IMR-90 (cell line): ENCODE results near the gene ZXDC. TPM values are rescaled to one million over a fixed set of nuclear protein-coding genes. Genes with fewer than 3 reads are reported as not detected.

ENCODE experiments used
- ATAC-seq: fragments of 200-7000 bp; cut with Tn5 transposase; 2 replicates; pipeline ENCODE4 v1.9.1; 2020; ENCODE audit warnings: low read depth, mild to moderate bottlenecking, moderate library complexity
- BruUV-seq: library from RNA; stranded (reverse); fragments of 400-500 nt; replicated peaks from 2 replicates; lab custom pipeline; 2021; lab: Mats Ljungman, UMichigan
- CTCF ChIA-PET: fragments of 300-600 bp; formaldehyde crosslinking; extraction: SDS; loops from one replicate; lab custom pipeline; 2021; ENCODE audit warnings: antibody characterized with exemption; lab: Yijun Ruan, JAX
- POLR2A ChIA-PET: fragments of 300-600 bp; sonication (Branson Sonifier 250); formaldehyde crosslinking; loops from one replicate; lab custom pipeline; 2022; ENCODE audit warnings: antibody characterized with exemption; ENCODE audit not compliant: unreplicated experiment; lab: Charles Lee
- DNase-seq: peaks from one replicate; pipeline ENCODE4 v3.0.0; 2013
- H2AFZ ChIP-seq: replicated peaks from 2 replicates; pipeline ENCODE3; 2013; ENCODE audit warnings: low read length, mild to moderate bottlenecking; ENCODE audit not compliant: poor library complexity
- H2AK5ac ChIP-seq: 2 replicates; pipeline ENCODE4 v1.6.1; 2013; ENCODE audit warnings: low read depth, low read length, inconsistent platforms
- H2AK9ac ChIP-seq: replicated peaks from 2 replicates; pipeline ENCODE3; 2013; ENCODE audit warnings: mild to moderate bottlenecking, low read depth, low read length, moderate library complexity; ENCODE audit not compliant: poor library complexity
- H2BK120ac ChIP-seq: 2 replicates; pipeline ENCODE4 v1.6.1; 2013; ENCODE audit warnings: low read depth, low read length, inconsistent platforms
- H2BK15ac ChIP-seq: 3 replicates; pipeline ENCODE4 v1.6.1; 2013; ENCODE audit warnings: low read depth, low read length, inconsistent platforms
- H2BK20ac ChIP-seq: 2 replicates; pipeline ENCODE4 v1.6.1; 2013; ENCODE audit warnings: low read depth, mild to moderate bottlenecking, inconsistent platforms, low read length, moderate library complexity
- H2BK5ac ChIP-seq: 2 replicates; pipeline ENCODE4 v1.6.1; 2013; ENCODE audit warnings: mild to moderate bottlenecking, low read depth, low read length, inconsistent platforms; ENCODE audit not compliant: poor library complexity, severe bottlenecking
- H3K14ac ChIP-seq: replicated peaks from 2 replicates; pipeline ENCODE4 v1.6.1; 2013; ENCODE audit warnings: low read depth, low read length, inconsistent platforms
- H3K18ac ChIP-seq: 2 replicates; pipeline ENCODE4 v1.6.1; 2013; ENCODE audit warnings: low read depth, low read length, control low read depth
- H3K23ac ChIP-seq: 2 replicates; pipeline ENCODE4 v1.6.1; 2013; ENCODE audit warnings: low read depth, low read length, inconsistent platforms
- H3K27ac ChIP-seq: 2 replicates; pipeline ENCODE4 v1.5.1; 2013; ENCODE audit warnings: mild to moderate bottlenecking, control low read depth, low read length; ENCODE audit not compliant: insufficient read depth
- H3K27me3 ChIP-seq: 2 replicates; pipeline ENCODE4 v1.6.1; 2013; ENCODE audit warnings: low read length; ENCODE audit not compliant: control insufficient read depth, insufficient read depth
- H3K36me3 ChIP-seq: 2 replicates; pipeline ENCODE4 v1.6.1; 2013; ENCODE audit warnings: low read length, mixed read lengths; ENCODE audit not compliant: control insufficient read depth, insufficient read depth
- H3K4ac ChIP-seq: 2 replicates; pipeline ENCODE4 v1.6.1; 2013; ENCODE audit warnings: low read depth, low read length, inconsistent platforms
- H3K4me1 ChIP-seq: 2 replicates; pipeline ENCODE4 v1.6.1; 2013; ENCODE audit warnings: low read length, mixed read lengths; ENCODE audit not compliant: control insufficient read depth, insufficient read depth
- H3K4me2 ChIP-seq: 2 replicates; pipeline ENCODE4 v1.6.1; 2013; ENCODE audit warnings: low read depth, mild to moderate bottlenecking, control low read depth, low read length, moderate library complexity
- H3K4me3 ChIP-seq: 2 replicates; pipeline ENCODE4 v1.5.1; 2013; ENCODE audit warnings: low read depth, mild to moderate bottlenecking, control low read depth, low read length, moderate library complexity; ENCODE audit not compliant: insufficient read depth
- H3K56ac ChIP-seq: 2 replicates; pipeline ENCODE4 v1.6.1; 2013; ENCODE audit warnings: low read length, inconsistent platforms; ENCODE audit not compliant: insufficient read depth; ENCODE audit errors: extremely low read depth
- H3K79me1 ChIP-seq, 2 experiments: 2 replicates each; pipeline ENCODE4 v1.6.1; 2013; ENCODE audit warnings: low read length in 2 of 2, inconsistent platforms in 1 of 2, low read depth in 1 of 2
- H3K9ac ChIP-seq: 2 replicates; pipeline ENCODE4 v1.6.1; 2013; ENCODE audit warnings: low read depth, low read length, control low read depth
- H3K9me1 ChIP-seq: 2 replicates; pipeline ENCODE4 v1.6.1; 2013; ENCODE audit warnings: low read length, inconsistent platforms; ENCODE audit not compliant: insufficient read depth
- H3K9me3 ChIP-seq: 2 replicates; pipeline ENCODE4 v1.6.1; 2013; ENCODE audit warnings: low read length; ENCODE audit not compliant: control insufficient read depth, insufficient read depth
- H4K20me1 ChIP-seq: 2 replicates; pipeline ENCODE4 v1.6.1; 2013; ENCODE audit warnings: low read length, inconsistent platforms; ENCODE audit not compliant: insufficient read depth
- H4K5ac ChIP-seq: 2 replicates; pipeline ENCODE4 v1.6.1; 2013; ENCODE audit warnings: mild to moderate bottlenecking, low read depth, low read length, control low read depth
- H4K8ac ChIP-seq, 2 experiments: 2 replicates each; pipeline ENCODE4 v1.6.1; 2013; ENCODE audit warnings: low read depth in 2 of 2, low read length in 2 of 2, control low read depth in 1 of 2, inconsistent platforms in 1 of 2
- H4K91ac ChIP-seq: 2 replicates; pipeline ENCODE4 v1.6.1; 2013; ENCODE audit warnings: low read depth, low read length, inconsistent platforms; ENCODE audit not compliant: insufficient read depth
- BHLHE40 ChIP-seq: fragments of 150-350 bp; IDR thresholded peaks from 2 replicates; pipeline ENCODE4 v1.6.1; 2016; ENCODE audit warnings: mild to moderate bottlenecking, low read depth, low read length
- CEBPB ChIP-seq: IDR thresholded peaks from 2 replicates; pipeline ENCODE4 v1.6.1; 2012; ENCODE audit warnings: low read depth, low read length, improper control_type of control experiment
- CTCF ChIP-seq: conservative IDR thresholded peaks from 2 replicates; pipeline ENCODE4 v1.5.1; 2012; ENCODE audit warnings: mild to moderate bottlenecking, low read depth, low read length, improper control_type of control experiment
- MAZ ChIP-seq: IDR thresholded peaks from 2 replicates; pipeline ENCODE4 v1.6.1; 2012; ENCODE audit warnings: low read depth, mild to moderate bottlenecking, low read length, improper control_type of control experiment, moderate library complexity, borderline replicate concordance
- MXI1 ChIP-seq: IDR thresholded peaks from 2 replicates; pipeline ENCODE4 v1.6.1; 2012; ENCODE audit warnings: low read depth, mild to moderate bottlenecking, low read length, moderate library complexity, borderline replicate concordance
- NFE2L2 ChIP-seq: fragments of 150-350 bp; IDR thresholded peaks from 2 replicates; pipeline ENCODE4 v1.6.1; 2016; ENCODE audit warnings: low read depth, mild to moderate bottlenecking, low read length
- RAD21 ChIP-seq: IDR thresholded peaks from 2 replicates; pipeline ENCODE4 v1.6.1; 2012; ENCODE audit warnings: low read length, improper control_type of control experiment
- RCOR1 ChIP-seq: IDR thresholded peaks from 2 replicates; pipeline ENCODE4 v1.6.1; 2012; ENCODE audit warnings: mild to moderate bottlenecking, low read length, improper control_type of control experiment; ENCODE audit not compliant: insufficient replicate concordance
- RFX5 ChIP-seq: IDR thresholded peaks from 2 replicates; pipeline ENCODE4 v1.8.0; 2012; ENCODE audit warnings: low read depth, mild to moderate bottlenecking, low read length, moderate library complexity
- USF2 ChIP-seq: fragments of 150-350 bp; IDR thresholded peaks from 2 replicates; pipeline ENCODE4 v1.6.1; 2017; ENCODE audit warnings: mild to moderate bottlenecking, antibody characterized with exemption, low read length, low read depth
- WGBS, 2 experiments: methylation state at CpG; one replicate each; pipeline versions ENCODE4 v1.1.5 to v1.1.7; 2013; ENCODE audit warnings: missing lambda C conversion rate in 2 of 2; ENCODE audit not compliant: insufficient read length in 1 of 2; ENCODE audit errors: extremely low coverage in 2 of 2; 5-methylcytosine and 5-hydroxymethylcytosine counted together
- dilution Hi-C: fragments of 300-500 bp; cut with HindIII; formaldehyde crosslinking; loops from one replicate; pipeline ENCODE4 v1.14.3; 2018; ENCODE audit warnings: low sequenced_read_pairs; ENCODE audit not compliant: unreplicated experiment
- in situ Hi-C: fragments of 300-500 bp; cut with MboI; formaldehyde crosslinking; loops from 3 replicates; pipeline ENCODE4 v1.14.3; 2019; ENCODE audit warnings: low sequenced_read_pairs, inconsistent platforms, mixed read lengths
- intact Hi-C: fragments of 100-400 bp; cut with micrococcal nuclease; formaldehyde crosslinking; loops from 2 replicates; pipeline ENCODE4 v1.10.0; 2022
- polyA plus RNA-seq, 3 experiments: library from polyadenylated mRNA; depleted of rRNA; stranded (reverse); fragments of >200 nt; gene quantifications; 2 replicates each; pipeline ENCODE4 v1.2.3, GENCODE V29; 2012; ENCODE audit warnings: low replicate concordance in 1 of 3
- total RNA-seq: library from RNA; depleted of rRNA; stranded (reverse); fragments of >200 nt; gene quantifications from 2 replicates; pipeline ENCODE4 v1.2.3, GENCODE V29; 2012
- TF ChIP-seq, protein P1 (sequence below): fragments of 150-350 bp; IDR thresholded peaks from 2 replicates; pipeline ENCODE4 v1.6.1; 2016; ENCODE audit warnings: low read depth, mild to moderate bottlenecking, low read length, moderate library complexity, borderline replicate concordance

The ZXDC gene
- total and polyA plus RNA-seq, 2 of the 4 experiments (the other 2 are of a cell fraction), result 11.5 to 14.3 TPM

GRCh38 chr3:126435456-126436315 is 40.0 kb downstream of the ZXDC start:
- Histone ChIP-seq H2BK15ac (no peak overlapping the region), H4K8ac (no peak overlapping the region), H3K4me3 (no peak overlapping the region), H2AK5ac (no peak overlapping the region), H3K4ac (no peak overlapping the region), H3K4me1 (no peaks in the 10 kb centered on the region), H3K18ac (no peak overlapping the region), H2BK120ac (no peak overlapping the region), H4K20me1 (no peaks in the 10 kb centered on the region), H4K91ac (no peak overlapping the region), H3K9me1 (no peaks in the 10 kb centered on the region; the same call in 1 of the 2 replicates), H3K4me2 (no peak overlapping the region), H3K56ac (no peak overlapping the region), H2BK20ac (no peak overlapping the region), H3K36me3 (peaks cover 2% of the 10 kb centered on the region; the same call in 1 of the 2 replicates), H2AK9ac (no peak overlapping the region), H3K9ac (no peak overlapping the region), H3K79me1 (no peaks in the 10 kb centered on the region), H4K5ac (no peak overlapping the region), H2AFZ (no peak overlapping the region), H3K14ac (no peak overlapping the region), H2BK5ac (no peak overlapping the region), H3K9me3 (no peaks in the 10 kb centered on the region), H3K23ac (no peak overlapping the region), H3K27me3 (no peaks in the 10 kb centered on the region), H3K27ac (no peak overlapping the region)
- ATAC-seq (no peak), DNase-seq (no peak)
- no TSS peak for BruUV-seq
- WGBS, 2 experiments, result 88% methylated on average over 5 of the region's 14 CpGs; no CpG with 5 or more reads in 1 of the 2 experiments
- POLR2A ChIA-PET, result no interaction called here
- TF ChIP-seq, protein P1, sequence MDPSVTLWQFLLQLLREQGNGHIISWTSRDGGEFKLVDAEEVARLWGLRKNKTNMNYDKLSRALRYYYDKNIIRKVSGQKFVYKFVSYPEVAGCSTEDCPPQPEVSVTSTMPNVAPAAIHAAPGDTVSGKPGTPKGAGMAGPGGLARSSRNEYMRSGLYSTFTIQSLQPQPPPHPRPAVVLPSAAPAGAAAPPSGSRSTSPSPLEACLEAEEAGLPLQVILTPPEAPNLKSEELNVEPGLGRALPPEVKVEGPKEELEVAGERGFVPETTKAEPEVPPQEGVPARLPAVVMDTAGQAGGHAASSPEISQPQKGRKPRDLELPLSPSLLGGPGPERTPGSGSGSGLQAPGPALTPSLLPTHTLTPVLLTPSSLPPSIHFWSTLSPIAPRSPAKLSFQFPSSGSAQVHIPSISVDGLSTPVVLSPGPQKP, result no peak
- TF ChIP-seq USF2 (no peak), RAD21 (no peak), MXI1 (no peak), MAZ (no peak), BHLHE40 (no peak), NFE2L2 (no peak), RFX5 (no peak), RCOR1 (no peak), CTCF (no peak), CEBPB (no peak)
- dilution Hi-C loops, result no loop called here
- intact Hi-C loops, result no loop called here
- in situ Hi-C loops, result no loop called here
- CTCF ChIA-PET, result no interaction called here
